Measurements from ENCODE around the gene STAT1.
"Not testable (repeated sequence)": the region's sequence is repeated elsewhere in the genome, so short reads cannot be mapped to it uniquely, and the experiment has no call there.

STAT1 gene

GRCh38 chr2:190997526-190998113 lies 16.4 kb downstream of the STAT1 start:
- peaks cover 73% of the 10 kb centered on the region for H3K36me3 ChIP-seq
- H3K9me3 ChIP-seq (ENCODE audit: severe bottlenecking) = no peaks in the 10 kb centered on the region
- no peak overlapping the region for H3K27ac ChIP-seq
- H3K27me3 ChIP-seq (ENCODE audit: insufficient read depth, low read depth, severe bottlenecking) = no peaks in the 10 kb centered on the region
- DNase-seq = no peak
- TF ChIP-seq CTCF (IDR thresholded peaks at IDR 0.05; ENCODE audit: low read depth, low read length) = no peak
- H3K4me3 ChIP-seq (ENCODE audit: low read depth, low read length) = no peak overlapping the region

- Histone ChIP-seq H3K36me3 (peaks cover 73% of the 10 kb centered on the region), H3K4me3 (ENCODE audit: low read depth, low read length) (no peak overlapping the region), H3K9me3 (ENCODE audit: severe bottlenecking) (no peaks in the 10 kb centered on the region), H3K27ac (no peak overlapping the region), H3K27me3 (ENCODE audit: insufficient read depth, low read depth, severe bottlenecking) (no peaks in the 10 kb centered on the region)
- TF ChIP-seq CTCF (IDR thresholded peaks at IDR 0.05; ENCODE audit: low read depth, low read length) = no peak
- DNase-seq = no peak
Observed at GRCh38 chr2:190996947-190997346, 17.0 kb downstream of the STAT1 start.

- peak; percentile 54 for DNase-seq
- H3K27me3 ChIP-seq (ENCODE audit: insufficient read depth, low read depth, severe bottlenecking) = no peaks in the 10 kb centered on the region
- H3K9me3 ChIP-seq (ENCODE audit: severe bottlenecking) = no peaks in the 10 kb centered on the region
- H3K4me3 ChIP-seq (ENCODE audit: low read depth, low read length) = no peak overlapping the region
- H3K36me3 ChIP-seq = peaks cover 73% of the 10 kb centered on the region
- no peak overlapping the region for H3K27ac ChIP-seq
- peak; percentile 91 for TF ChIP-seq CTCF (IDR thresholded peaks at IDR 0.05; ENCODE audit: low read depth, low read length)
Observed at GRCh38 chr2:190996338-190996946, 17.5 kb downstream of the STAT1 start.

- DNase-seq; H3K27ac ChIP-seq; H3K4me3 ChIP-seq (ENCODE audit: low read depth, low read length); H3K9me3 ChIP-seq (ENCODE audit: severe bottlenecking); H3K27me3 ChIP-seq (ENCODE audit: insufficient read depth, low read depth, severe bottlenecking): not testable (repeated sequence)
- H3K36me3 ChIP-seq = peaks cover 78% of the 10 kb centered on the region
Observed at GRCh38 chr2:190995315-190995714, 18.7 kb downstream of the STAT1 start.

GRCh38 chr2:190994148-190994547 lies 19.8 kb downstream of the STAT1 start:
- Histone ChIP-seq H3K27ac (no peak overlapping the region), H3K9me3 (ENCODE audit: severe bottlenecking) (no peaks in the 10 kb centered on the region), H3K4me3 (ENCODE audit: low read depth, low read length) (no peak overlapping the region), H3K27me3 (ENCODE audit: insufficient read depth, low read depth, severe bottlenecking) (no peaks in the 10 kb centered on the region), H3K36me3 (peaks cover 80% of the 10 kb centered on the region)
- no peak for TF ChIP-seq CTCF (IDR thresholded peaks at IDR 0.05; ENCODE audit: low read depth, low read length)
- DNase-seq = no peak

GRCh38 chr2:190993292-190993643 lies 20.7 kb downstream of the STAT1 start:
- Histone ChIP-seq H3K27ac (no peak overlapping the region), H3K4me3 (ENCODE audit: low read depth, low read length) (no peak overlapping the region), H3K27me3 (ENCODE audit: insufficient read depth, low read depth, severe bottlenecking) (no peaks in the 10 kb centered on the region), H3K9me3 (ENCODE audit: severe bottlenecking) (no peaks in the 10 kb centered on the region), H3K36me3 (peaks cover 80% of the 10 kb centered on the region)
- TF ChIP-seq CTCF (IDR thresholded peaks at IDR 0.05; ENCODE audit: low read depth, low read length) = no peak
- DNase-seq = no peak

Data from WERI-Rb-1 (cell line).